Loucy (cell line): ENCODE measurements around the gene ADARB2.
A peak's percentile ranks its signal among the peaks of the same experiment; 100 is the strongest.

Experiments
- CTCF ChIP-seq: fragments of 200-600 bp; sonication (generic); conservative IDR thresholded peaks from 2 replicates; pipeline ENCODE4 v1.5.1; 2014; ENCODE audit warnings: mild to moderate bottlenecking, antibody characterized with exemption, low read length
- EZH2phosphoT487 ChIP-seq: fragments of 200-600 bp; IDR thresholded peaks from 2 replicates; pipeline ENCODE4 v1.6.1; 2018; ENCODE audit warnings: antibody characterized with exemption, mild to moderate bottlenecking, moderate library complexity, borderline replicate concordance

DNA sequence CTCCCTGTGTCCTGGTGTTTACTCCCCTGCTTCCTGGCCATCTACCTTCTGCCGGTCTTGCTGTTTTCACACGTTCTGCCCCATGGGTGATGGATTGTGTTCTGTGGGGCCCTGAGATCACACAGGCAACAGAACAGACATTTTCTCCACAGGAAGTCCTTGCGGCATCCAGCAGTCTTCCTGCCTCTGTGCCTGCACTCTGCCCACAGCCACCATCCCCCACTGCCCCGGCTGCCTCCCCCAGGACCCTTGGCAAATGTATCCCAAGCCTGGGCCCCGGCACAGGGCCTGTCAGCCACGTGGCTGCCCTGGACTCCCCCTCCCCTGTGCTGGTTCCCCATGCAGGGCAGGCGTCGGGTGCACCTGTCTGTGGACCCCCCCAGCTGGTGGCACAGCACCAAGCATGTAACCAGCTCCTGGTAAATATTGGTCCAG lies 497.0 kb downstream of the ADARB2 start:
- TF ChIP-seq EZH2phosphoT487 = no peak
- TF ChIP-seq CTCF = 0 out of 2 replicates have a peak, but pooled peaks have one; percentile 23
